ENCODE data around the gene UIMC1. TPM values are rescaled to one million over a fixed set of nuclear protein-coding genes. Genes with fewer than 3 reads are reported as not detected.
"Not testable (repeated sequence)": the region's sequence is repeated elsewhere in the genome, so short reads cannot be mapped to it uniquely, and the experiment has no call there.

The UIMC1 gene
- polyA plus RNA-seq, 1 donor: 25.4 TPM

- not testable (repeated sequence) for DNase-seq (ENCODE audit: low read depth)
Observed at GRCh38 chr5:176873011-176873410, 133.6 kb downstream of the UIMC1 start.

GRCh38 chr5:176872586-176872985 lies 134.0 kb downstream of the UIMC1 start:
- not testable (repeated sequence) for DNase-seq (ENCODE audit: low read depth)

- not testable (repeated sequence) for DNase-seq (ENCODE audit: low read depth)
Observed at GRCh38 chr5:176870644-176871043, 135.9 kb downstream of the UIMC1 start.

GRCh38 chr5:176870110-176870591 lies 136.4 kb downstream of the UIMC1 start:
- DNase-seq (ENCODE audit: low read depth): no peak

- no peak for DNase-seq (ENCODE audit: low read depth)
Observed at GRCh38 chr5:176869501-176870109, 137.0 kb downstream of the UIMC1 start.

- DNase-seq (ENCODE audit: low read depth): no peak
Observed at GRCh38 chr5:176868731-176869130, 137.8 kb downstream of the UIMC1 start.

- DNase-seq (ENCODE audit: low read depth): no peak
Observed at GRCh38 chr5:176868126-176868525, 138.5 kb downstream of the UIMC1 start.

GRCh38 chr5:176866707-176867310 lies 139.8 kb downstream of the UIMC1 start:
- no peak for DNase-seq (ENCODE audit: low read depth)

- no peak for DNase-seq (ENCODE audit: low read depth)
Observed at GRCh38 chr5:176865964-176866363, 140.6 kb downstream of the UIMC1 start.

GRCh38 chr5:176864755-176865154 lies 141.8 kb downstream of the UIMC1 start:
- no peak for DNase-seq (ENCODE audit: low read depth)

GRCh38 chr5:176863765-176864098 lies 142.8 kb downstream of the UIMC1 start:
- no peak for DNase-seq (ENCODE audit: low read depth)

- no peak for DNase-seq (ENCODE audit: low read depth)
Observed at GRCh38 chr5:176863041-176863764, 143.4 kb downstream of the UIMC1 start.

- no peak for DNase-seq (ENCODE audit: low read depth)
Observed at GRCh38 chr5:176862330-176862995, 144.1 kb downstream of the UIMC1 start.

- no peak for DNase-seq (ENCODE audit: low read depth)
Observed at GRCh38 chr5:176861276-176861675, 145.3 kb downstream of the UIMC1 start.

- no peak for DNase-seq (ENCODE audit: low read depth)
Observed at GRCh38 chr5:176860381-176860780, 146.2 kb downstream of the UIMC1 start.

GRCh38 chr5:176859916-176860315 lies 146.7 kb downstream of the UIMC1 start:
- DNase-seq (ENCODE audit: low read depth): no peak

GRCh38 chr5:176857894-176858273 lies 148.7 kb downstream of the UIMC1 start:
- DNase-seq (ENCODE audit: low read depth): no peak

- DNase-seq (ENCODE audit: low read depth): no peak
Observed at GRCh38 chr5:176857216-176857893, 149.2 kb downstream of the UIMC1 start.

GRCh38 chr5:176856746-176857145 lies 149.8 kb downstream of the UIMC1 start:
- DNase-seq (ENCODE audit: low read depth): no peak

GRCh38 chr5:176855598-176855997 lies 151.0 kb downstream of the UIMC1 start:
- no peak for DNase-seq (ENCODE audit: low read depth)

Measured in forelimb muscle (tissue), 1 donor.